HG03439 (cell line): ENCODE measurements around the gene LAG3.

Source experiments
- ATAC-seq: cut with Tn5 transposase; IDR thresholded peaks from one replicate; pipeline ENCODE4 v1.9.1; 2021; ENCODE audit warnings: mild to moderate bottlenecking, moderate library complexity; ENCODE audit not compliant: unreplicated experiment

LAG3 gene

DNA sequence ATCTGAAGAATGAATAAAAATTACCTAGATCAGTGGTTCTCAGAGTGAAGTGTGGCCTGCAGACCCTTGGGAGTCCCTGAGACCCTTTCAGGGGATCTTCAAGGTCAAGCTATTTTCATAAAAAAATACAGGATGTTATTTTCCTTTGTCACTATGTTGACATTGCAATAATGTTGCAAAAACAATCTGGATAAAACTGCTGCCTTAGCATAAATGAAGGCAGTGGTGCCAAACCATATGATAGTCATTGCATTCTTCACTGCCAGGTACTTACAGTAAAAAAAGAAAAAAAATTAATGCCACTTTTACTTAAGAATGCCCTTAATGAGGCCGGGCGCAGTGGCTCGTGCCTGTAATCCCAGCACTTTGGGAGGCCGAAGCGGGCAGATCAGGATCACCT, 15.0 kb downstream of the LAG3 start:
- no peak for ATAC-seq

DNA sequence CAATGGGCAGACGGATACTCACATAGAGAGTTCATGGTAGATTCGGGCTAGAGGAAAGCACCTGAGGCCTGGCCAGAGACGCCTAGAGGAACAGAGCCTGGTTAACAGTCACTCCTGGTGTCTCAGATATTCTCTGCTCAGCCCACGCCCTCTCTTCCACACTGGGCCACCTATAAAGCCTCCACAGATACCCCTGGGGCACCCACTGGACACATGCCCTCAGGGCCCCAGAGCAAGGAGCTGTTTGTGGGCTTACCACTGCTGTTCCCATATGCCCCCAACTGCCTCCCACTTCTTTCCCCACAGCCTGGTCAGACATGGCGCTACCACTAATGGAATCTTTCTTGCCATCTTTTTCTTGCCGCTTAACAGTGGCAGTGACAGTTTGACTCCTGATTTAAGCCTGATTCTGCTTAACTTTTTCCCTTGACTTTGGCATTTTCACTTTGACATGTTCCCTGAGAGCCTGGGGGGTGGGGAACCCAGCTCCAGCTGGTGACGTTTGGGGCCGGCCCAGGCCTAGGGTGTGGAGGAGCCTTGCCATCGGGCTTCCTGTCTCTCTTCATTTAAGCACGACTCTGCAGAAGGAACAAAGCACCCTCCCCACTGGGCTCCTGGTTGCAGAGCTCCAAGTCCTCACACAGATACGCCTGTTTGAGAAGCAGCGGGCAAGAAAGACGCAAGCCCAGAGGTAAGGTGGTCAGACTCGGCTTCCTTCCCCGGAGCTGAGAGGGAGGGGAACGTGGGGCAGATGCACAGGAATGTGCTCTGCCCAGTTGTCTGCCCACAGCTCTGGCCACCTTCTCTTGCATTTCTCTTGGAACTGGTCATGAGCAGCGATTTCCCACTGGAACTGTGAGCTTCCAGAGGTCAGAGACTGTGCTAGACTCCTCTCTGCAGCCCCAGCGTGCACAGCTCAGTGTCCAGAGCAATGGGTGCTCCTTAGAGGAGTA, 16.9 kb downstream of the LAG3 start, which contains the start of gene CD4:
TSS of gene CD4 (plus strand) at position 557 of the 953 bp plus-strand sequence. CDS start 10,611 bp downstream, outside the sequence.
- ATAC-seq, result no peak

DNA sequence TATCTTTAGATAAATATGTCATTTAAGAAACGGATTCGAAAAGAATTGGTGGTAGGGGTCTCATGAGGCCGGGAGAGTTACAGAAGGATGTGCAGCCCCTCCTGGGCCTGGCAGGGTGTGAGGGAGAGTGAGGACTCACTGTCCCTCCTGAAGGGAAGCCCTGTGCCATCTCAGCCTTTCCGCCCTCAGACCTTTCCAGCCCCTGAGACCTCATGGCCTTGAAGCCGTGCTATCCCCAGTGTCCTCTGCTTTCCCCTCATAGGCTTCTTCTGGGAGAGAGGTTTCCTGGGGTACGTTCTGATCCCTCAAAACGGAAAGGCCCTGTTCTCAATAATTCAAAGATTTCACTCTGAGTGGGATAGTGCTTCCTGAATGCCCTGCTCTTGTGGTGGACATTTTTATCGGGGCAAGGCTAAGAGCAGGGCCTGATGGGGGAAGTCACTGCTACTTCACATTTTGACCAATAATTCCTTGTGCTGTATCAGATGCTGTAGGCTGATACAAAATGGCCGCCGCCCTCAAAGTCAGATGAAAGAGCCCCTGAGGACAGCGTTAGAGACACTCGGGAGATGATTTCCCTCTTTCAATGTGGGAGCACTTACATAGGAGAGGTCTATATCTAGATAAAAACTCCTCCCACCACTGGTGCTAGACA, 18.3 kb downstream of the LAG3 start:
- ATAC-seq, result no peak

DNA sequence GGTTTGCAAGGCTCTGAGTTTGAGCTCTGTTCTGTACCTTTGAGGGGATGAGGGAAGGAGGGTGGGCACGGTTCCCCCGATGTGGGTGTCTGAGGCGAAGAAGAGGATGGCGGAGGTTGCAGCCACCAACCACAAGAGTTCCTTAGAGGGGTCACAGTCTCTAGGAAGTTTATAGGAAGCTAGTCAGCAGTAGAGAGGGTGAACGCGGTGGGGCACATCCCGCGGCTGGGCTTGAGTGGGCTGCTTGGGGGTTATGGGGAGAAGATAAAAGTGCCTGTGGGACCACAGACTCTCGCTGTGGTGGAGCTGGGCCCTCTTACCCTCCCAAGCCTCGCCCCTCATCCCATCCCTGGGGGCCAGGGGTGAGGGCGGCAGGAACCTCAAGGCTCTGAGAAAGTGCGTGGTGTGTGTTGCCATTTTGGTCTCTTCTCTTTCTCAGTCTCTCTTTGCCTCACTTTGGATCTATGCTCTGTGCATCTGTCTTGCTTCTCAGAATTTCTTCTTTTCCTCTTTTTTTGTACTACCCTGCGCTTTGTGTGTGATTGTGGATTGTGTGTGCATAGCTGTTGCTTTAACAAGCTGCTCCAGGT, 19.7 kb downstream of the LAG3 start:
- no peak for ATAC-seq

DNA sequence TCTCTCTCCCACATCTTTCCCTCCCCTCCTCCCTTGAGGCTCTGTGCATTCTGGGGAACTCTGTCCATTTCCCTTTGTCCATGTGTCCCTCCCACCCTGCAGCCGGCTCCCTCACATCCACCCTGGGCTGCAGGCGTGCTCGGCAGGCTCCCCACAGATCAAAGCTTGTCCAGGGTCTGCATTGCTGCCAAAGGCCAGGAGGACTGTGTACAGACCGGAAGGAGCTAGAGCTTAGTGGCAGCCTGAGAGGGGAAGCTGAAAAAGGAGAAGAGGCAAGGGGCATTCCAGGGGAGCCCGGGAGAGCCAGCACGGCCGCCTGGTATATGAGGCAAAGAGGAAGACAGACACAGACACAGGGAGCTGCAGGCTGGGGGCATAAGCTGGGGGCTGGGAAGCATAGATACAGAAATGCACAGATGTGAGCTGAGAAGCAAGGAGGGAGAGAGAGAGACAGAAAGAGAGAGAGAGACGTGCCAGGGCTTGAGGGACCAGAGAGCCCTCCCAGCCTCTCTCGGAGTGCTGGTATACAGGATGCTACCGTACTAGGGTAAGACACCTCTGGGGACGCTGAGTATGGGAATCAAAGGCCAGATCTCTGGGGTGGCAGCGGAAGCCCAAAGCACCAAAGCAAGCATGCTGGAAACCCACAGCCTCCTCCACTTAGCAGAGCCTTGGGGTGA, 20.3 kb downstream of the LAG3 start:
- no peak for ATAC-seq

DNA sequence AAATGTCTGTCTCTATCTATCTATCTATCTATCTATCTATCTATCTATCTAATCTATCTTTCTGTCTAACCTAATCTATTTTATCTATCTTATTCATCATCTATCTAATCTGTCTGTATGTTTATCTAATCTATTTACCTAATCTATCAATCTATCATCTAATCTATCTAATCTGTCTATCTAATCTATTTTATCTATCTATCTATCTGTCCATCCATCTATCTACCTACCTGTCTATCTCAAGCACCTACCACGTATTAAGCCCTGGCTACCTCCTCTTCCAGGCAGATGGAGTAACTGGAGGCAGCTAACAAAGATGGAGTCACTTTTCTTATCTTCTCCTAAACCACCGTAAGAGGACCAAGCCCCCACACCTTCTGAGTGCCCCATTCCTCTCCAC, 22.8 kb downstream of the LAG3 start:
- ATAC-seq, result no peak

DNA sequence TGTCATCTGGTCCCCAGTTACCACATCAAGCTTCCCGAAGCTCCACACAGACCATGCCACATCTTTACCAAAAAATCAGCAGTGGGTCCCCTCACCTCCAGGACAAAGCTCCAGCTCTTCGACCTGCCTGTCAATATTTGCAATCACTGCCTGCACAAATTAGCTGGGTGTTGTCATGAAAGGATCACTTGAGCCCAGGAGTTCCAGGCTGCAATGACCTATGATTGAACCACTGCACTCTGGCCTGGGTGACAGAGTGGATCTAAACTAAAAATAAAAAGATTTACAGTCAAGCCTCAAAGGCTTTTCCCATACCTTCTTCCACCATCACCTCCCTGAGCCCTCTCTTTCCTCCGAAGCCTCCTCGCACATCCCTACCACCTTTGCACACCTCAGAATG, 24.3 kb downstream of the LAG3 start:
- ATAC-seq, result no peak

DNA sequence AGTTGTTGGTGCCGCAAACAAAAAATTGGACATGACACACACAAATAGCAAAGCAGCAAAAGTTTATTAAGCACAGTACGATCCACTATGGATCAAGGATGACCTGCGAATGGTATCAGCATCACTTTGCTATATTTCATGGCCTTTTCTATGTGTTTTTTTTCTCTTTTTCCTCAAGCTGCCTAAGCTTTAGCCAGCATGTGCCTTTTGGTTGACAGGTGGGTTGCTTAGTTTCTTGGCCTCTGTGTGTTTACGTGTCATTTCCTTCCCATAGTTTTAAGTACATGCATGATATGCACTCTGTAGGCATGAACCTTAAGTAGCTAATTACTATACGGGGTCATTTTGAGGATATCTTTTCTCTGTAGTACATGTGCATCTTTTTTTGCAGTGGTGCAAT, 26.8 kb downstream of the LAG3 start:
- ATAC-seq, result no peak

DNA sequence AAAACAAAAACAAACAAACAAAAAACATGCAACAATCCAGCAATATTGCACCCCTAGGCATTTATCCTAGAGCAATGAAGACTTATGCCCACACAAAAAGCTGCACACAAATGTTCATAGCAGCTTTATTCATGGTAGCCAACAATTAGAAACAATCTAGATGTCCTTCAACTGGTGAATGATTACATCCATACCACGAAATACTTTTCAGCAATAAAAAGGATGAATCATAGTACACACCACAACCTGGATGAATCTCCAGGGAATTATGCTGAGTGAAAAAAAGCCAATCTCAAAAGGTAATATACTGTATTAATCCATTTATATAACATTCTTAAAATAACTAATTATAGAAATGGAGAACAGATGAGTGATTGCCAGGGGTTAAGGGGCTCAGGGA, 34.9 kb downstream of the LAG3 start:
- no peak for ATAC-seq

DNA sequence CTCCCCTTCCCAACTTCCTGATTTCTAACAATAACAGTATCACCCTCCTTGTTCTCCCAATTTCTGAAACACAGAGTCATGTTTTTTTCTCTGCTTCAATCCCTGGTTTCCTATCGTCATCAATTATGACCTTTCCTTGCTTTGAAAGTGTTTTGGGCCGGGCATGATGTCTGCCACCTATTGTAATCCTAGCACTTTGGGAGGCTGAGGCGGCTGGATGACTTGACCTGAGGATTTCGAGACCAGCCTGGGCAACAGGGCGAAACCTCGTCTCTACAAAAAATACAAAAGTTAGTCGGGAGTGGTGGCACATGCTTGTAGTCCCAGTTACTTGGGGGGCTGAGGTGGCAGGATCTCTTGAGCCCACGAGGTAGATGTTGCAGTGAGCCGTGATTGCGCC, 36.7 kb downstream of the LAG3 start:
- ATAC-seq, result no peak

DNA sequence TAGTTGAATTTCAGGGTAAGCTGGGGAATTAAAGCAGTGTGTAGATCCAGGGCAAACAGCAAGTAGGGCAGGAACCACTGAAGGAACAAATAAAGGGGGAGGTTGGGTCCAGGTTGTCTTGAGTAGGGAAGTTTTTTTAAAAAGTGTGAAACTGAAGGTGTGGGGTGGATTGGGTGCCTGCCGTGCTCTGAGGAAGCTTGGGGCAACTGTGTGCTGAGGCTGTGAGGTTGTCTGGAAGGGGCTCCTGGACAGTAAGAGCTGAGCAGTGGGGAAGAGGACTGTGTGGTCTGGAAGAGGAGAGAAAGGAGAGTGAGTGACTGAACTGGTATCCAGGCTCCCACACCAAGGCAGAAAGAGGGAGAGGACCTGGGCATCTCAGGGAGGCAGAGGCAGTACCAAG, 38.4 kb downstream of the LAG3 start:
- ATAC-seq, result no peak

DNA sequence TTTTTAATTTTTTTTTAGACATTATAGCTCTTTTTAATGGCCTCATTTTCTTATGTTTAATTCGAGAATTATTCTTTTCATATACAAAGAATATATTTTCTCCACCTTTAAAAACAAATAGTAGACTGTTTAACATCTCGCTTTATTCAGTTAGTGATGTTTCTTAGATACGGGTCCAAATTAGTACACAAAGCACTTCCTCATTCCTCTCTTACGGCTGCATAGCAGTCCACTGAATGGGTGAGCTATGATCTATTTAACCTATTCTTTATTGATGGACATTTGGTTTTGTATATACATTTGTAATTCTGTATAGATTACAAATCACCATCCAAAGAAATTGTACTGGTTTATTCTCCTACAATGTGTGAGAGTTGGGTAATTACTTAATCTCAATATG, 41.0 kb downstream of the LAG3 start:
- no peak for ATAC-seq

DNA sequence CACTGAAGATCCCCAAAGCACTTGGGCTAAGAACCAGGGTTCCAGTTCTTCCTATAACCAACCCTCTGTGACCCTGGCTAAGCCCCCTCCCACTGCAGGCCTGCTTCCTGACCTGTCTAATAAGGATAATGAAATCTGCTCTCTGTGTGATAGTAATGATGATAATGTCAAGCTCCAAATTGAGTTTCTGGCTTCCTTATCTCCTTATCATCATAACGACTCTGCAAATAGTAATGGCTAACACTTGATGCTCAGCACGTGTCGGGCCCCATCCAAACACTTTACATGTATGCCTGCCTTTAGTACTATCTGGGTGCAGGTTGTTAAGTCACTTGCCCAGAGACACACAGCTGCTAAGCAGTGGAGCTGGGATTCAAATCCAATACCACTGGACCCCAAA, 44.3 kb downstream of the LAG3 start:
- ATAC-seq, result no peak

DNA sequence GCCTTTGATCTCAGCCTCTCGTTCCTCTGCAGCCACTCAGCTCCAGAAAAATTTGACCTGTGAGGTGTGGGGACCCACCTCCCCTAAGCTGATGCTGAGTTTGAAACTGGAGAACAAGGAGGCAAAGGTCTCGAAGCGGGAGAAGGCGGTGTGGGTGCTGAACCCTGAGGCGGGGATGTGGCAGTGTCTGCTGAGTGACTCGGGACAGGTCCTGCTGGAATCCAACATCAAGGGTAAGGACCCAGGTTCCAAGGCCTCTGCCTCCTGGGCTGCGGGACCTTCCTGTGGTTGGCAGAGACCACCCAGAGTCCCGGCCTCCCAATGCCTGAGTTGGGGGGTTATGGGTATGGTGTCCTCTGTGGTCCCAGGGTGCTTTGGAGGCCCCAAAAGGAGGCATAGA, 44.8 kb downstream of the LAG3 start:
- ATAC-seq, result no peak

DNA sequence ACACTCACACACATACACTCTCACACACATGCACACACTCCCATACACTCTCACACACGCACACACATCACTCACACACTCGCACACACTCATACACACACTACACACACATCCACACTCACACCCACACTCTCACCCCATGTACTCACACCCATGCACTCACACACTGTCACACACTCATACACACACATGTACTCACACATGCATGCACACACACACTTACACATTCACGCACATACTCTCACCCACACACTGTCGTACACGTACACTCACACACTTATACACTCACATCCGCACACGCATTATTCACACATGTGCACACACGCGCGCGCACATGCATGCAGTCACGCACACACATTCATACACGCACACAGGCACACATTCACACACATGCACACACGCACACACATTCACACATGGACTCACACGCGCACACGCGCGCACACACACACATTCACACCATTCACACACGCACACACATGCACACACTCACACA, 45.4 kb downstream of the LAG3 start:
- no peak for ATAC-seq

DNA sequence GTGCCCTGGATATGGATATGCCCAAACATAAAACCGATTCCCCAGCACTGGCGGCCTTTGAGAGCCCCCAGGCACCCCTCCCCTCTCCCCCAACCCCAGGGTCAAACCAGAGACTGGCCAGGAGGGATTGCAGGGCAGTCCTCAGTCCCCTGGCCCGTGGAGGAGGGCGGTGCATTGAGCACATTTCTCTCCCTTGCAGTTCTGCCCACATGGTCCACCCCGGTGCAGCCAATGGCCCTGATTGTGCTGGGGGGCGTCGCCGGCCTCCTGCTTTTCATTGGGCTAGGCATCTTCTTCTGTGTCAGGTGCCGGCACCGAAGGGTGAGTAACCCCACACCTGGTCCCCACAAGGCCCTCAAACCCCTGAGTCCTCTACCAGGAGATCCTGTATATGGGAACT, 45.9 kb downstream of the LAG3 start:
- ATAC-seq, result no peak

DNA sequence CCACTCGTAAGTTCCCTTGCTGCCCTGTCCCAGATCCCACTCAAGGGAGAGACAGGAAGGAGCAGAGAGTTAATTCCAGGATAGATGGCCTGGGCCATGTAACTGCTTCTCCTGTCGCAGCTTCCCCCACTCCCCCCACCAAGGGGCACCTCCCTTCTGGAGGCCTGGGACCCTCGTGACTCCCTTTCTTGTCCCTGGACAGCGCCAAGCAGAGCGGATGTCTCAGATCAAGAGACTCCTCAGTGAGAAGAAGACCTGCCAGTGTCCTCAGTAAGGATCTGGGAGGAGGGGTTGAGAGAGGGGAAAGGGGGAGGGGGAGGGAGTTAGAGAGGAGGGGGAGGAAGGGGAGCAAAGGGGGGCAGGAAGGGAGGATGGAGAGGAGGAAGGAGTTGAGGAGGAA, 46.3 kb downstream of the LAG3 start:
- no peak for ATAC-seq

DNA sequence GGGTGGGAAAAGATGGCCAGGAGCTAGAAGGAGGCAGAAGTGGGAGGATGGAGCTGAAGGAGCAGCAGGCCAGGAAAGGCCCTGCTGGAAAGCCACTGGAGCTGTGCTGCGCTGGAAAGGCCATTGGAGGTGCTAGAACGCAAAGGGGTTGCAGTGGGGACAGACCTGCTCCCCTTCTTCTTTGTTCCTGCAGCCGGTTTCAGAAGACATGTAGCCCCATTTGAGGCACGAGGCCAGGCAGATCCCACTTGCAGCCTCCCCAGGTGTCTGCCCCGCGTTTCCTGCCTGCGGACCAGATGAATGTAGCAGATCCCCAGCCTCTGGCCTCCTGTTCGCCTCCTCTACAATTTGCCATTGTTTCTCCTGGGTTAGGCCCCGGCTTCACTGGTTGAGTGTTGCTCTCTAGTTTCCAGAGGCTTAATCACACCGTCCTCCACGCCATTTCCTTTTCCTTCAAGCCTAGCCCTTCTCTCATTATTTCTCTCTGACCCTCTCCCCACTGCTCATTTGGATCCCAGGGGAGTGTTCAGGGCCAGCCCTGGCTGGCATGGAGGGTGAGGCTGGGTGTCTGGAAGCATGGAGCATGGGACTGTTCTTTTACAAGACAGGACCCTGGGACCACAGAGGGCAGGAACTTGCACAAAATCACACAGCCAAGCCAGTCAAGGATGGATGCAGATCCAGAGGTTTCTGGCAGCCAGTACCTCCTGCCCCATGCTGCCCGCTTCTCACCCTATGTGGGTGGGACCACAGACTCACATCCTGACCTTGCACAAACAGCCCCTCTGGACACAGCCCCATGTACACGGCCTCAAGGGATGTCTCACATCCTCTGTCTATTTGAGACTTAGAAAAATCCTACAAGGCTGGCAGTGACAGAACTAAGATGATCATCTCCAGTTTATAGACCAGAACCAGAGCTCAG, 47.0 kb downstream of the LAG3 start:
- ATAC-seq, result no peak

DNA sequence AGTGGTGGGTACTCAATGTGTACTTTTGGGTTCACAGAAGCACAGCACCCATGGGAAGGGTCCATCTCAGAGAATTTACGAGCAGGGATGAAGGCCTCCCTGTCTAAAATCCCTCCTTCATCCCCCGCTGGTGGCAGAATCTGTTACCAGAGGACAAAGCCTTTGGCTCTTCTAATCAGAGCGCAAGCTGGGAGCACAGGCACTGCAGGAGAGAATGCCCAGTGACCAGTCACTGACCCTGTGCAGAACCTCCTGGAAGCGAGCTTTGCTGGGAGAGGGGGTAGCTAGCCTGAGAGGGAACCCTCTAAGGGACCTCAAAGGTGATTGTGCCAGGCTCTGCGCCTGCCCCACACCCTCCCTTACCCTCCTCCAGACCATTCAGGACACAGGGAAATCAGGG, 47.8 kb downstream of the LAG3 start:
- no peak for ATAC-seq
